HT1080 (cell line): ENCODE measurements around the gene AIF1L. TPM values are rescaled to one million over a fixed set of nuclear protein-coding genes. Genes with fewer than 3 reads are reported as not detected.

Source experiments
- DNase-seq: peaks from one replicate; pipeline ENCODE4 v3.0.0-alpha.2; 2015; ENCODE audit warnings: low read depth
- total RNA-seq: library from RNA; depleted of rRNA; stranded (reverse); fragments of >200 nt; shearing (Covaris generic); gene quantifications from 2 replicates; pipeline ENCODE4 v1.2.3, GENCODE V29; 2014

Gene AIF1L
- total RNA-seq, 1 experiment from 2014 or later = 1.0 TPM

GRCh38 chr9:131076347-131077195 is 19.8 kb upstream of the AIF1L start:
- no peak for DNase-seq

GRCh38 chr9:131078427-131079366 is 17.6 kb upstream of the AIF1L start:
- no peak for DNase-seq

GRCh38 chr9:131080589-131080988 is 15.7 kb upstream of the AIF1L start:
- no peak for DNase-seq

- DNase-seq = no peak
Measured at GRCh38 chr9:131081868-131082267, 14.5 kb upstream of the AIF1L start.

GRCh38 chr9:131082774-131083512 is 13.4 kb upstream of the AIF1L start:
- DNase-seq = no peak

GRCh38 chr9:131084661-131085369 is 11.5 kb upstream of the AIF1L start:
- DNase-seq = no peak

GRCh38 chr9:131085370-131086122 is 10.8 kb upstream of the AIF1L start:
- no peak for DNase-seq

- DNase-seq = no peak
Measured at GRCh38 chr9:131087354-131087893, 8.9 kb upstream of the AIF1L start.

- no peak for DNase-seq
Measured at GRCh38 chr9:131090025-131090787, 6.1 kb upstream of the AIF1L start.

GRCh38 chr9:131091352-131091992 is 4.9 kb upstream of the AIF1L start:
- no peak for DNase-seq

- no peak for DNase-seq
Measured at GRCh38 chr9:131092030-131092429, 4.3 kb upstream of the AIF1L start.

- DNase-seq = no peak
Measured at GRCh38 chr9:131092548-131093440, 3.5 kb upstream of the AIF1L start.

- no peak for DNase-seq
Measured at GRCh38 chr9:131094015-131094414, 2.3 kb upstream of the AIF1L start.

- DNase-seq = peak; percentile 27
Measured at GRCh38 chr9:131094622-131095021, 1.7 kb upstream of the AIF1L start.

GRCh38 chr9:131095666-131096268 is 564 bp upstream of the AIF1L start:
- DNase-seq = no peak

GRCh38 chr9:131097126-131097947 is 1.0 kb downstream of the AIF1L start:
- no peak for DNase-seq
